Calu3 (cell line): ENCODE results near the gene ZNF581. TPM values are rescaled to one million over a fixed set of nuclear protein-coding genes. Genes with fewer than 3 reads are reported as not detected.

ENCODE experiments used
- BruUV-seq: library from RNA; stranded (reverse); fragments of 400-500 nt; replicated peaks from 2 replicates; lab custom pipeline; 2021; lab: Mats Ljungman, UMichigan
- CTCF ChIA-PET: fragments of 300-600 bp; sonication (Branson Sonifier 250); formaldehyde crosslinking; loops from one replicate; lab custom pipeline; 2022; ENCODE audit warnings: antibody characterized with exemption; lab: Charles Lee
- DNase-seq: peaks from one replicate; pipeline ENCODE4 v3.0.0; 2022
- H3K27ac Mint-ChIP-seq: one replicate; pipeline ENCODE4 v1.8.0; 2022; ENCODE audit warnings: mixed read lengths; ENCODE audit not compliant: unreplicated experiment
- H3K27me3 Mint-ChIP-seq: one replicate; pipeline ENCODE4 v1.8.0; 2022; ENCODE audit warnings: mixed read lengths; ENCODE audit not compliant: unreplicated experiment
- H3K36me3 Mint-ChIP-seq: one replicate; pipeline ENCODE4 v1.8.0; 2022; ENCODE audit warnings: mild to moderate bottlenecking, moderate library complexity, mixed read lengths; ENCODE audit not compliant: insufficient read depth, unreplicated experiment
- H3K4me1 Mint-ChIP-seq: one replicate; pipeline ENCODE4 v1.8.0; 2022; ENCODE audit warnings: mild to moderate bottlenecking, low read depth, mixed read lengths; ENCODE audit not compliant: unreplicated experiment
- H3K4me3 Mint-ChIP-seq: one replicate; pipeline ENCODE4 v1.8.0; 2022; ENCODE audit warnings: mild to moderate bottlenecking, low read depth, moderate library complexity, mixed read lengths; ENCODE audit not compliant: unreplicated experiment
- H3K9me3 Mint-ChIP-seq: one replicate; pipeline ENCODE4 v1.8.0; 2022; ENCODE audit warnings: low read depth, mixed read lengths; ENCODE audit not compliant: unreplicated experiment
- CTCF ChIP-seq: fragments of 200-600 bp; IDR thresholded peaks from one replicate; pipeline ENCODE4 v1.8.0; 2022; ENCODE audit warnings: antibody characterized with exemption; ENCODE audit not compliant: unreplicated experiment
- intact Hi-C: fragments of 100-400 bp; cut with micrococcal nuclease; formaldehyde crosslinking; loops from one replicate; pipeline ENCODE4 v1.10.0; 2022; ENCODE audit not compliant: unreplicated experiment
- total RNA-seq: library from RNA; stranded (reverse); gene quantifications from 2 replicates; pipeline ENCODE4 v1.2.3, GENCODE V29; 2022

Gene ZNF581
- total RNA-seq, 1 experiment from 2014 or later = 33.1 TPM

- DNase-seq = no peak
- peak overlapping the region; percentile 91 for H3K4me3 Mint-ChIP-seq
- H3K27ac Mint-ChIP-seq = peak overlapping the region; percentile 97
- no peak for TF ChIP-seq CTCF
- H3K4me1 Mint-ChIP-seq = peaks cover 40% of the 10 kb centered on the region
- H3K36me3 Mint-ChIP-seq = peaks cover 59% of the 10 kb centered on the region
- BruUV-seq = no TSS peak
- CTCF ChIA-PET = interaction anchor here (0.5 to 0.6 kb wide), 2 partner anchors 583 to 618 kb away, joined by 3 to 4 read pairs; no protein-coding TSS in a partner anchor
- no peaks in the 10 kb centered on the region for H3K27me3 Mint-ChIP-seq
- no peaks in the 10 kb centered on the region for H3K9me3 Mint-ChIP-seq
- intact Hi-C loops = loop anchor here (10.0 kb wide), 2 partner anchors 251 to 491 kb away; partner anchors contain the start of genes RPL28, TMEM238 and TNNT1
These were observed 7.5 kb upstream of the ZNF581 start for GRCh38 chr19:55635856-55636440.

- CTCF ChIA-PET = interaction anchor here (0.5 to 1.3 kb wide), 3 partner anchors 12 to 584 kb away, joined by 3 to 4 read pairs (median 3); no protein-coding TSS in a partner anchor
- Mint-ChIP-seq H3K27me3 (no peaks in the 10 kb centered on the region), H3K27ac (peak overlapping the region; percentile 97), H3K4me1 (peaks cover 42% of the 10 kb centered on the region), H3K9me3 (no peaks in the 10 kb centered on the region), H3K36me3 (peaks cover 65% of the 10 kb centered on the region), H3K4me3 (peak overlapping the region; percentile 91)
- intact Hi-C loops = loop anchor here (10.0 kb wide), 2 partner anchors 252 to 492 kb away; partner anchors contain the start of genes RPL28, TMEM238 and TNNT1
- TF ChIP-seq CTCF = no peak
- no peak for DNase-seq
- BruUV-seq = no TSS peak
These were observed 6.7 kb upstream of the ZNF581 start for GRCh38 chr19:55636723-55637122.

- Mint-ChIP-seq H3K36me3 (peaks cover 65% of the 10 kb centered on the region), H3K27ac (peak overlapping the region; percentile 55), H3K9me3 (no peaks in the 10 kb centered on the region), H3K27me3 (no peaks in the 10 kb centered on the region), H3K4me1 (peaks cover 40% of the 10 kb centered on the region), H3K4me3 (no peak overlapping the region)
- CTCF ChIA-PET = interaction anchor here (0.6 to 1.3 kb wide), 2 partner anchors 13 to 283 kb away, joined by 3 to 4 read pairs; partner anchors contain the start of gene COX6B2
- intact Hi-C loops = loop anchor here (10.0 kb wide), 2 partner anchors 253 to 493 kb away; partner anchors contain the start of genes RPL28, TMEM238 and TNNT1
- no TSS peak for BruUV-seq
- DNase-seq = no peak
- no peak for TF ChIP-seq CTCF
These were observed 5.9 kb upstream of the ZNF581 start for GRCh38 chr19:55637534-55637933.

GRCh38 chr19:55638864-55639359 lies 4.5 kb upstream of the ZNF581 start:
- intact Hi-C loops = loop anchor here (10.0 kb wide), 2 partner anchors 254 to 494 kb away; partner anchors contain the start of genes RPL28, TMEM238 and TNNT1
- Mint-ChIP-seq H3K9me3 (no peaks in the 10 kb centered on the region), H3K4me1 (peaks cover 50% of the 10 kb centered on the region), H3K36me3 (peaks cover 79% of the 10 kb centered on the region), H3K27me3 (no peaks in the 10 kb centered on the region), H3K27ac (no peak overlapping the region), H3K4me3 (no peak overlapping the region)
- peak; percentile 48 for TF ChIP-seq CTCF
- no TSS peak for BruUV-seq
- CTCF ChIA-PET = interaction anchor here (0.7 kb wide), 3 partner anchors 9 to 522 kb away, joined by 3 to 5 read pairs (median 5); no protein-coding TSS in a partner anchor
- DNase-seq = peak; percentile 60
